Activated CD8-positive, alpha-beta memory T cell treated with anti-CD3 and anti-CD28 coated beads, Interleukin-2, amount 50 U/mL, for 48 hours (primary cell): ENCODE results near the gene ADAM11.

ENCODE experiments used
- DNase-seq: peaks from one replicate; pipeline ENCODE4 v3.0.0-alpha.2; 2020

Gene ADAM11

DNA sequence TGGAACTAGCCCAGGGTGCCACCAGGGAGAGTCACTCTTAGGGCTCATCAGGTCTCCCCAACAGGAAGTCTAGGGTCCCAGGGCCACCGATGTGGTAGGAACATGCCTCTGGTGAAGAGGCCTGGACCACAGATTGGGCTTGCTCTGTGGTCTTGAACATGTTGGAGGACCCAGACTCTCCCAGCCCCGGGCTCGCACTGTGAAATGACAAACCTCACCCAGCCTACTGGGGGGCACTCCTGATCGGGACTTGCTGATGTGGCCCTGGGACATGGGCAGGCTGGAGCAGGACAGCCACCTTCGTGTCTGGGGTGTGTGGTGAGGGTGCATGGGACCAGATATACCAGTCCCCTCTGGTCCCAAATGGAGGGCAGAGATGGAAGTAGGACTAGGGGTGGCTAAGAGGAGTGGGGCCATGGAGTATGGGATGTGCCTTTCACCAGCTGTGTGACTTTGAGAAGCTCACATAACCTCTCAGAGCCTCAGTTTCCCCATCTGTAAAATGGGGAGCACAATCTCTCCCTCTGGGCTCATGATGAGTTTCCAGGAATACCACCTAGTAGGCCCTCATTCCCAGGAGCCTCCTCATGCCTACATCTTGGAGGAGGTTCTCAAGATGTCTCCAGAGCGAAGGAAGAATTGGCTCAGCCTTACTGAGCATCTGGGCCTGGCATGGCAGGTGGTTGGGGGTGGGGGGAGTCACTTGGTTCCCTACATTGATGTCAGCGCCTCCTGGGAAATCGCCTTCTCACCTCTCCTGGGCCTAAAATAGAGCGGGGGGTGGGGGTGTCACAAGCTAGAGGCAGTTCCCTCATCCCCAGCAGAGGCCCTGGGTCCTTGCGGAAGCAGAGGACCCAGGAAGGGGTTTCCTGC is 1.5 kb upstream of the ADAM11 start:
- no peak for DNase-seq

DNA sequence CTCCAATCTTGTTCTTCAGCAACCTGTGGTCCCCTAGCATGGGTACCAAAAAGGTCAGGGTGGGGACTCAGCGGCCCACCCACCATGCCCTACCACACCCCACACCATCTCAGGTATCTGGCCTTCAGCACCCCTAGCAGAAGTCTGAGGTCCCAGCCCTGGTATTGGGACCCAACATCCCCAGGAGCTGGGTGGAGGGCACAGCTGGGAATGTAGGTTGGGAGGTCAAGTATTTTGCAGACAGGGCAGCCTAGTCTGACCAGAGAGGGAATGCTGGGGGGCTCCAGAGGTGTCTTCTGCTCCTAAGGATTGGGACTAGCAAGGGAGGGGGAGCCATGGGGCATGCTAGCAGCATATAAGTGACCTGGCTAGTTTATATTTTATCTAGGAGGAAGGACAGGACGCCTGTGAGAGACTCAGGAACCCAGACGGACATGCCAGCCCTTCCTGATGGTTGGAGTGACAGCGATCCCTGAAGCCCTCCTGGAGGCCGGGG is 822 bp upstream of the ADAM11 start:
- no peak for DNase-seq

DNA sequence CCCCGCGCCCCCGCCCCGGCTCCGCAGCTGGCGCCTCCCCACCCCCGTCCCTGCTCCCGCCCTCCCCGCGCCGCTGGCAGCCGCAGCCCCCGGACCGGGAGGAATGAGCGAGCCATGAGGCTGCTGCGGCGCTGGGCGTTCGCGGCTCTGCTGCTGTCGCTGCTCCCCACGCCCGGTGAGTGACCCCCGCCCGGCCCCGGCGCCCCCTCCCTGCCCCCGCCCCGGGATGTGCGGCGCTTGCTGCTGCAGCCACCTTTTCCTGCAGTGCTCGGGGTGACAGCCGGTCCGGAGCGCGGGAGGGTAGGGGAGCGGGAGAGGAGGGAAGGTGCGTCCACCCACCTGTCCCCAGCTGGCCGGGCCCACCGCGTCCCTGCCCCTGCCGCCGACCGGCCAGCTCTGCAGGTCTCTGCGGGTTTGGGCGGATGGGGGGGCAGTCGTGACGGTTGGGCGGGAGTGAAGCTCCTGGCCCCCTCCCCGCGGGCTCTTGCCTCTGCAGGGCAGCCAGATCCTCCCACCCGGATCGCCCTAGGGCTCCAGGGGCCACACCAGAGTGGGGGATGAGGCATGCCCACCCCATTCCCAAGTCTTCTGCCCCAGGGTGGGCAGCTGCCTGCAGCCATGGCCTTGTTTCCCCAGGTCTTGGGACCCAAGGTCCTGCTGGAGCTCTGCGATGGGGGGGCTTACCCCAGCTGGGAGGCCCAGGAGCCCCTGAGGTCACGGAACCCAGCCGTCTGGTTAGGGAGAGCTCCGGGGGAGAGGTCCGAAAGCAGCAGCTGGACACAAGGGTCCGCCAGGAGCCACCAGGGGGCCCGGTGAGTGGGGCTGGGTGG is 513 bp downstream of the ADAM11 start:
- no peak for DNase-seq

DNA sequence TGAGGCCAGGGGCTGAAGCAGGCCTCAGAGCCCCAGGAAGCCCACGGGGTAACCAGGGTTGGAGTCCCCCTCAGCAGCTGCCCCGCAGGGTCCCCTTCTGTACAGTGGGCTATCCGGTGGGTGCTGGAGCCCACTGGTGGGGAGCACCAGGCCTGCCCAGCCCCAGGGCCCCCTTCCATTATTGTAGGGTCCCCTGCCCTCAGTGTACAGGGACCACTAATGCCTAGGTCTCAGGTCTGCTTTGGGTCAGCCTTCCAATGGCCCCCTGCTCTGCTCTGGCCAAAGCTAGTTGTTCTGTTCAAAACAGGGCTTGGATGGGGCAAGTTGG is 1.1 kb downstream of the ADAM11 start:
- no peak for DNase-seq

DNA sequence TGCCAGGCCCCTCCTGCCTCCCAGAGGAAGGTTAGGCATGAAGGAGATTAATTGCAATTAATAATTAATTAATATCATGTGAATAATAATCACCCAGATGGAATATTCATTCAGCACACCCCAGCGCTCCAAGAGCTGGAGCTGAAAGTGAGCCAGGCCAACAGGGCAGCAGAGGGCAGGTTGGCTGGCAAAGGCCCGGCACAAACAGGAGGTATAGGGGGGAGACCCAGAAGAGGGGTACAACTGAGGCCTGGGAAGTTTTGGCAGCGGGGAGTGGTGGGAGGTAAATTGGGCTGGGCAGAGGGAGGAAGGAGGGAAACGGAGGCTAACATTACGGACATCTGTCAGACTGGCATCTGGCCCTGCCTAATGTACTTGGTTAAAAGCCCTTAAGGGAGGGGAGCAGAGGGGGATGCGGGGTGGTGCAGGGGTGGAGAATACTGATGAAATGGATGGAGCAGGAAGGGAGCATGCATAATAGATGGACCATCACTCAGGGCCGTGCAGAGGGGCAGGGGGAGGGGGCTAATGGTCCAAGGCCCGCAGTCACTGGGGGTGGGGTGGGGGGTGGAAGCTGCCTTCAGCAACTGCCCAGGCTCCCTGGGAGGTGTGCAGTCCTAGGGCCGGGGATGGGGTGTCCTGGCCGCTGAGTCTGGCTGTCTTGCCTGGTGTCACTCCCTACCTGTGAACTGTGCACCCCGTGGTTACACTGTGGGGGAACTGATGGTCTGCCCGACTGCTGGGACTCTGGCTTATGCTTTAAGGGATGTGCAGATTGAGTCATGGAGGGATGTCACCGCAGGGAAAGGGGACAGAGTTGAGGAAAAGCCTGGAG is 1.9 kb downstream of the ADAM11 start:
- DNase-seq = no peak

DNA sequence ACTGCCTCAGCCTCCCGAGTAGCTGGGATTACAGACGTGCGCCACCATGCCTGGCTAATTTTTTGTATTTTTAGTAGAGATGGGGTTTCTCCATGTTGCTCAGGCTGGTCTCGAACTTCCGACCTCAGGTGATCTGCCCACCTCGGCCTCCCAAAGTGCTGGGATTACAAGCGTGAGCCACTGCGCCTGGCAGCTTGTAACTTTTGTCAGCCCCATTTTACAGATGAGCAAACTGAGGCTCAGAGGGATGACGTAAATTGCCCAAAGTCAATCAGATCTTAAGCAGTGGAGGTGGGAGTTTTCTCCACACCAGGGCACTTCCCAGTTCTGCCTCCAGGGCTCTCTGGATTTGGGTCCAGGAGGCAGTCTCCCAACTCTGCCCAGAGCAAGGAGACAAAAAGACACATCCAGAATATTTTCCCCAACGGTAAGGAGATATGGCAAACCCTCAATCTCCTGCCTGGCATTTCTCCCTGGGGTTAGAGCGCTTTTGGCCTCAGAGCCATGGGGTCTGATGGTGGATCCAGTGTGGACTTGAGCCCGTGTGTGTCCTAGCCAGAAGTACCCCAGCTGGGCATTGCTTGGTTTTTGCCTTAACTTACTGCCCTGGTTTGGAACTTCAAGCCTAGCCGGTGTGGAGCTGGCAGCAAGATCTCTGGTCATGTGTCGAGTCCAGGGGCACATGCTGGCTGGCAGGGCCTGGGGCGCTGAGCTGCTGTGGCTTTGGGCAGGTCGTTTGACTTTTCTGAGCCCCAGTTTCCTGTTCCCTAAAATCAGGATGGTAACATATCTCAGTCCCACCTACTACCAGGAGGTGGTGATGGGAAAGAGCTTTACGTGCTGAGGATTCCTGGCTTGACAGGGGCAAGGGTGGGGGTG is 3.4 kb downstream of the ADAM11 start:
- no peak for DNase-seq

DNA sequence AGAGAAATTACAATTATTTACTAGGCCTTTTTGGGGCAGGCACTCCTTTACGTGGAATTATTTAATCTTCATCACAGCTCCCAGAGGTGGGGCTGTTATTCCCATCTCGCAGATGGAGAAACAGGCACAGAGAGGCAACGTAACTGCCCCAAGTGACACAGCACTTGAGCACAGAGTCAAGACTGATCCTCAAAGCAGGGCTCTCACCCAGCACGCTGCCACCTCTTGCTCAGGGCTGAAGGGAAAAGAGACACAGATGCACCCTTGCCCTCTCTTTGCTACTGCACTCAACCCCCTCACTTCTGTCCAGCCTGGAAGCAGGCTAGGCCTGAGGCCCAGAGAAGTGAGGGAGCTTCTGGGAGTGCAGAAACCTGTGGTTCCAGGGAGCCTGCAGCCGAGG is 4.4 kb downstream of the ADAM11 start:
- no peak for DNase-seq

DNA sequence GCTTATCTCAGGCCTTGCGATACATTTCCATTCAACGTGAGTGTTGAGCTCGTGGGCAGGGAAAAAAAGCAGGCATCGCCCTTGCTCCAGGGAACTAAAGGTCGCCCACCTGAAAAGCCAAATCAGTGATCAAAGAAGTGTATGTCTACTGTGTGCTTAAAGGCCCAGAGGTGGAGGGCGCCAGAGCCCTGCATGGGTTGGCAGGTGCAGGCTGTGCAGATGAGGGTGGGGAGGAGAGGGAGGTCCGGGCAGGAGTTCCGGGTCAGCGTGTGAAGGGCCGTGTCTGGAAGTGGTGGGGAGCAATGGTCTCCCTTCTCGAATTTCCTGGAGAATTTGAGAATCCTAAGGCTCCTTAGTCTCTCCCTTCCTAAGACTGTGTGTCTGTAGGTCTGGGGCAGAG is 7.2 kb downstream of the ADAM11 start:
- no peak for DNase-seq

DNA sequence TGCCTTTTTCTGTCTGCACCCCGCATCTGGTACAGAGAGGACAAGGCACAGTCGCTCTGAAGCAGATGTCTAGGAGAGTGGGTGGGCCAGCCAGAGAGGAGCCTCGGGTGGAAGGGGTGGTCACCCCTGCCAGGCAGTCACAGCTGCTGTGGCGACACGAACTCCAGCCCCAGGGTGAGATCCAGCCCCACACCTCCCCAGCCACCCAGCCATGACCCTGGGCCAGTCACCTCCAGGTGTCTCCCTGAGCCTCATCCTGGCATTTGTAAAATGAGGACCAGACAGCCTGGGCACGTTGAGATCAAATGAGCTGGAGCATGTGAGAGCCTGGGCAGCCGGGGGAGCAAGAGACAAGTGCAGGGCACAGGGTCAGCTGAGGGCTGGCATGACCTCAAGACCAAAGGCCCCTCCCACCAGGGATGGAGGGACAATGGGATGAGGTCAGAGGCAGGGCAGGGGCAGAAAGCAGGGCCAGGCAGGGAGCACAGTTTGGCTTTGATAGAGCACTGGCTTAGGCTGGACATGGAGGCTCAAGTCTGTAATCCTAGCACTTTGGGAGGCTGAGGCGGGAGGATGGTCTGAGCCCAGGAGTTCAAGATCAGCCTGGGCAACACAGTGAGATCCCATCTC is 7.7 kb downstream of the ADAM11 start:
- no peak for DNase-seq

DNA sequence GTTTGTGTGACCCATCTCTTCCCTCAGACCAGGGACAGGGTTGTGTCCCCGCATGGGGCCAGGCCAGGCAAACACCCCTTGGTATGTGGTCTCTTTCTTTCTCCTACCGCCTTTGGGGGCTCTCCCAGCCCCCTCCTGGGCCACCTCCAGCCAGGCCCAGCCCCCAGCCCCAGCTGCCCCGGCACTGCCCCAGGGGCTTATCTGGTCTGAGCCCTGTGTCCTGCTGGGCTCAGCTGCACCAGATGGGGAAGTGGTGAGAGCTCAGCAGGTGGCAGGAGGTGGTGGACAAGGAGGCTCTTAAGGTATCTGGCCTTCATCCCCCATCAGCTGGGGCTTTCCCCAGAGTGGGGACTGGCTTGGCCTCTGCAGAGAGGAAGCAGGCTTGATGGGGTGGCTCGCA is 8.7 kb downstream of the ADAM11 start:
- no peak for DNase-seq

DNA sequence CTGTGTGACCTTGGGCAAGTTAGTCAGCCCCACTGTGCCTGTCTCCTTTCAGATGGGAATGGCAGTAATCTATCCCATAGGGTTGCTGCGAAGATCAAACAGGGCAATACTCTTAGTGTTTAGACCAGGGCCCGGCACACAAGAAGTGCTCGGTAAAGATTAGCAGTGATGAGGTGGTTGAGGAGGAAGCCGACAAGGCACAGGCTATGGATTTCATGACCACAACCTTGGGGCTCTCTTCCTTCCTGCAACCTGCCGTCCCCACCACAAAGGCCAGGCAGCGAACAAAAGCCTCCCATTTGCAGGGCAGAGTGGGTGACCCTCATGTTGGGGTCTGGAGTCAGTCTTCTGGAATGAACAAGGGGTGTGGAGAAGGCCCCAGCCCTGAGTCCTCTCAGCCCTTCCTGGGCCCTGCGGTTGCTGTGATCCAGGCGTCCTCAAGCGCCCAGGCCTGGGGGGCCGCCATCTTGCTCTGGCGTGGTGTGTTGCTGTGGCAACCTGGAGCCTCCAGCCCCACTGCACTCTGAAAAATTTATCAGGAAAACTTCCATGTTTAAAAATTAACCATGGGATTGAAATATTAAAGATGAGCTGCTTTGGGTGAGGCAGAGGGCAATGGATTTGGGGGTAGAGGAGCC is 9.8 kb downstream of the ADAM11 start:
- DNase-seq = no peak

DNA sequence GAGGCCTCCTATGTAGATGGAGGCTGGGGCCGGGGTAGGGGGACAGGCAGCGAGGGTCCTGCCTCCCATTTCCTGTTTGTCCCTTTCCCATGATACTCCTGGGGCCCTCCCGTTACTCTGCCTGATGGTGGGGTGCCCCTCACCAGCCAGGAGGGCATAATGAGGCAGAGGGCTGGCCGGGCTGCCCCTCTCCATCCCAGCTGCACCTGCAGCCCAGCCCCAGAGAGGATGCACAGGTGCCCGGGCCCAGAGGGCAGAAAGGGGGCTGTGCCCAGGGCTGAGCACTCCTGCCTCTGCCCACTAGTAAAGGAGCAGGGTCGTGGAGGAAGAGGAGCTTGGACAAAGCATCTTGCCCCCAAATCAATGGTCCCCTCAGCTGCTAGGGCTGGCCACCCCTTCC is 10.4 kb downstream of the ADAM11 start:
- DNase-seq = no peak

DNA sequence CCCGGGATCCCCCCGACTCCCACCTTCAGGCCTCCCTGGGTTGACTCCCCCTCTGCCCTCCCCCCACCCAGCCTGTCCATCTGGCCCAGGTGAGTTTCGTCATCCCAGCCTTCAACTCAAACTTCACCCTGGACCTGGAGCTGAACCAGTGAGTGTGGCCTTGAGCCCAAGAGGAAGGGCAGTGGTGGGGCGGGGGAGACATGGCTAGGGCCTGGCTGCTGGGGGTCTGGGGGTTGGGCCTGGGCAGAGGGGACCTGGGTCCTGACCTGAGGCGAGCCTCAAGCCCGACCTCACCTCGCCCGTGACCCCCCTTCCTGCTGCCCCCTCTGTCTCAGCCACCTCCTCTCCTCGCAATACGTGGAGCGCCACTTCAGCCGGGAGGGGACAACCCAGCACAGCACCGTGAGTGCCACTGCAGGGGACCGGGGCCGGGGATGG is 10.9 kb downstream of the ADAM11 start:
- no peak for DNase-seq

DNA sequence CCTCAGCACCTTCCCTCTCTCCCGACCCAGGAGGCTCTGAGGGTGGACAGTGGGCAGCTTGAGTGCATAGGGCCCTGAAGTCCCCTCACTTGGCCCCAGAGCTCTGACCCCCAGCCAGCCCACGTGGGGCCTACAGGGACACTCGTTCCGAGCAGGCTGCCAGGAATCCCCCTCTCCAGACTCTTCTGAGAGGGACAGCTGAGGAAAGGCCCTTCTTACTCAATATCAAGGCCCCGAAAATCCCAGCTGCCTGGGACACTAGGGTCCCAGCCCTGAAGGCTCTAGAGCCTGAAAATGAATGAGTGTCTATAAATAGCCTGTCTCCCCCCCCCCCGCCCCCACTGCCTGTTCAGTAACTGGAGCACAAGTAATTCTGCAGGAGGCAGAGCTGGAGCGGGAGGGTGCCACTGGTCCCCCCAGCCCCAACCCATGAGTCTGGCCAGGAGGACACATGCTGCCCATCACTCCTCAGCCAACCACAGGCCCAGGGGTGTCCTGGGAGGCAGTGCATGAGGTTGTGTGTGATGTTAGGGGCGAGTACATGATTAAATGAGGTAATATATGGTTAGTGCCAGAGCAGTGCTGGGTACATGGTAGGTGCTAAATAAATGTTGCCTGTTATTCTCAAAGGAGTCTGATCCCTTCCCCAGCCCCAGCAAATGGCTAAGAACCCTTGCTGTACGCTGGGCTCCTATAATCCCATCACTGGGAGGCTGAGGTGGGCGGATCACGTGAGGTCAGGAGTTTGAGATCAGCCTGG is 11.6 kb downstream of the ADAM11 start:
- DNase-seq = no peak

DNA sequence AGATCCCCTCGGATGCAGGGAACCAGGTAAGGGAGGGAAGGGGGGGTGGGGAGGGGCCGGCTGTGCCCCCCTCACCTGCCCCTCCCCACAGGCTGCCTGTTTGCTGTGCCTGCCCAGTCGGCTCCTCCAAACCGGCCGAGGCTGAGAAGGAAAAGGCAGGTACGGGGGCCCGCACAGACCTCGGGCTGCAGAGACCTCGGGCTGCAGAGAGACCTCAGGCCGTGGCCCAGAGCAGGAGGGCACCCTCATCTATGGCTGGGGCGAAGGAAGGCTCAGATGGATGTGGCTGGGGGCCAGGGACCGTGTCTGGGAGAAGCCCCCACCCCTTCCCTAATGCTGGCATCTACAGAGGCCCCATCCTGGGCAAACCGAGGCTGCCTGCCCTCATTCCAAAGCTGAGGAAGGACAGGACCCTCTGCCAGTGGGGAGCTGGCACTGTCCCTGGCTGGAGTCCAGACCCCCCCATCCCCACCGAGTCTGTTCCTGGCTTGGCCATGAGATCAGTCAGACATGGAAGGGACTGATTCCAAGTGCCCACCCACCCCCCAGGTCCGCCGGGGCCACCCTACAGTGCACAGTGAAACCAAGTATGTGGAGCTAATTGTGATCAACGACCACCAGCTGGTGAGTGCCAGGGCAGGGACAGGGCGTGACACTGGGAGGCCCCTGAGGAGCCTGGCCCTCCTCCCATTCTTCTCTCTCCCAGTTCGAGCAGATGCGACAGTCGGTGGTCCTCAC is 13.7 kb downstream of the ADAM11 start:
- no peak for DNase-seq

DNA sequence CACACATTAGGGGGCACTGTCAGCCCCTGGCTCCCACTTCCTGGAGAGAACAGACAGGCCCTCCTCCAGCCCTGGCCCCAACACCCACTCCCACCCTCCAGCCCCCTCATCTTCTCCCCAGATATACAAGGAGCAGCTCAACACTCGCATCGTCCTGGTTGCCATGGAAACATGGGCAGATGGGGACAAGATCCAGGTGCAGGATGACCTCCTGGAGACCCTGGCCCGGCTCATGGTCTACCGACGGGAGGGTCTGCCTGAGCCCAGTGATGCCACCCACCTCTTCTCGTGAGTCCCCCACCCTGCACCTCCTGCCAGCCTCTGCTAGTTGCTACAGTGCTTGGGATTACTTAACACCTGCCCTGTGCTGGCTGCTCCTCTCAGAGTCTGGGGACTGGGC is 14.4 kb downstream of the ADAM11 start:
- no peak for DNase-seq

DNA sequence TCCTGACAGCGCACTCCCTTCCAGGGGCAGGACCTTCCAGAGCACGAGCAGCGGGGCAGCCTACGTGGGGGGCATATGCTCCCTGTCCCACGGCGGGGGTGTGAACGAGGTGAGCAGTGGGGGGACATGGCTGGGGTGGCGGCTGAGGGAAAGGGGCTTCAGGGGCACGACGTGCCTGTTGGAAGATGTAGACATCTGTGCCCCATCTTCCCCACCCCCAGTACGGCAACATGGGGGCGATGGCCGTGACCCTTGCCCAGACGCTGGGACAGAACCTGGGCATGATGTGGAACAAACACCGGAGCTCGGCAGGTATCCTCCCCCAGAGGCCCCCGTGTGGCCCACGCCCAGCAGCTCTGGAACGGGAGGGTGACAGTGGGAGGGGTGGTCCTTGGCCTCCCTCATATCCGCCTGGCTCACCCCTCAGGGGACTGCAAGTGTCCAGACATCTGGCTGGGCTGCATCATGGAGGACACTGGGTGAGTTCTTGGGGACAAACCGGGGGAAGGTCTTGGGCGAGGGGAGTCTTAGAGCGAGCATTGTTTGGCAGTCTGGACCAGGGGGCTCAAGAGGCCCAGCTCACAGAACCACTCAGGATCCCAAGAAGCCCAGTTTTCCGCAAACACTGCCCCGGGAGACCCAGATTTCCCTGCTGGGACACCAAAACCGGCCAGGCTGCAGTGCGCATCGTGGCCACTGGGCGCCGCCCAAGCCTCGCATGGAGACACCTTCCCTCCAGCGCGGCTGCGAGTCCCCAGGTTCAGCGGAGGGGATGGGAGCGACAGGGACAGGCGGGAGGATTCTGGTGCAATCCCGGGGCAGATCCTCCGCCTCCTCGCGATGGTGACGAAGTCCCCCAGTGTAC is 15.7 kb downstream of the ADAM11 start:
- peak; percentile 97 for DNase-seq

DNA sequence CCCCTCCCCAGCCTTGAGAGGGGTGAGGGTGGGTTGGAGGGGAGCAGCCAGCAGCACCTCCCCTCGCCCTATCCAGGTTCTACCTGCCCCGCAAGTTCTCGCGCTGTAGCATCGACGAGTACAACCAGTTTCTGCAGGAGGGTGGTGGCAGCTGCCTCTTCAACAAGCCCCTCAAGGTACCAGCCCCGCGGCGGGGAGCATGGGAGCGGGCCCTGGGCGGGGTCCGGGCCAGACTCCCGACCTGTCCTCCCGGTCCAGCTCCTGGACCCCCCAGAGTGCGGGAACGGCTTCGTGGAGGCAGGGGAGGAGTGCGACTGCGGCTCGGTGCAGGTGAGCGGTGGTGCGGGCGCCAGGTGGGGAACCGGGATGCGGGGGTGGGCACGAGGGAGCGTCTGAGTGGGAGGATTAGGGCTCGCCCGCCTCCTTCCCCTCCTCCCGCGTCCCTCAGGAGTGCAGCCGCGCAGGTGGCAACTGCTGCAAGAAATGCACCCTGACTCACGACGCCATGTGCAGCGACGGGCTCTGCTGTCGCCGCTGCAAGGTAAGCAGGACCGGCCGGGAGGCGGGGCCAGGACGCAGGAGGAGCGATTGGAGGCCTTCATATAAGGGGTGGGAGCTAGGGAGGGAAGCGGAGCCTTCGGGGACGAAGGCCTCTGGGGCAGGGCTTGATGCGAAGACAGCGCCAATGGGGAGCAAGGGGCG is 16.5 kb downstream of the ADAM11 start:
- DNase-seq = peak; percentile 96
